ENCODE results near the gene AK1.

Gene AK1

DNA sequence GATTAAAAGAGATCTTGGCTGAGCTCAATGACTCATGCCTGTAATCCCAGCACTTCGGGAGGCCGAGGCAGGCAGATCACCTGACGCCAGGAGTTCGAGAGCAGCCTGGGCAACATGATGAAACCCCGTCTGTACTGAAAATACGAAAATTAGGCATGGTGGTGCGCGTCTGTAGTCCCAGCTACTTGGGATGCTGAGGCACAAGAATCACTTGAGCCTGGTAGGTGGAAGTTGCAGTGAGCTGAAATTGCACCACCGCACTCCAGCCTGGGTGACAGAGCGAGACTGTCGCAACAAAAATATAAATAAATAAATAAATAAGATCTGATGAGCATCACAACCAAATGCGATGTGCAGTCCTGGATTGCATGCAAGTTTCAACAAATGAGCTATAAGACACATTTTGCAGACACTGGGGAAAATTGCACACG, 14.3 kb downstream of the AK1 start:
- H3K4me3 ChIP-seq (ENCODE audit: low read depth, low read length): no peak overlapping the region
- TF ChIP-seq, protein P1, sequence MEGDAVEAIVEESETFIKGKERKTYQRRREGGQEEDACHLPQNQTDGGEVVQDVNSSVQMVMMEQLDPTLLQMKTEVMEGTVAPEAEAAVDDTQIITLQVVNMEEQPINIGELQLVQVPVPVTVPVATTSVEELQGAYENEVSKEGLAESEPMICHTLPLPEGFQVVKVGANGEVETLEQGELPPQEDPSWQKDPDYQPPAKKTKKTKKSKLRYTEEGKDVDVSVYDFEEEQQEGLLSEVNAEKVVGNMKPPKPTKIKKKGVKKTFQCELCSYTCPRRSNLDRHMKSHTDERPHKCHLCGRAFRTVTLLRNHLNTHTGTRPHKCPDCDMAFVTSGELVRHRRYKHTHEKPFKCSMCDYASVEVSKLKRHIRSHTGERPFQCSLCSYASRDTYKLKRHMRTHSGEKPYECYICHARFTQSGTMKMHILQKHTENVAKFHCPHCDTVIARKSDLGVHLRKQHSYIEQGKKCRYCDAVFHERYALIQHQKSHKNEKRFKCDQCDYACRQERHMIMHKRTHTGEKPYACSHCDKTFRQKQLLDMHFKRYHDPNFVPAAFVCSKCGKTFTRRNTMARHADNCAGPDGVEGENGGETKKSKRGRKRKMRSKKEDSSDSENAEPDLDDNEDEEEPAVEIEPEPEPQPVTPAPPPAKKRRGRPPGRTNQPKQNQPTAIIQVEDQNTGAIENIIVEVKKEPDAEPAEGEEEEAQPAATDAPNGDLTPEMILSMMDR (IDR thresholded peaks at IDR 0.05; ENCODE audit: low read depth, low read length): no peak

DNA sequence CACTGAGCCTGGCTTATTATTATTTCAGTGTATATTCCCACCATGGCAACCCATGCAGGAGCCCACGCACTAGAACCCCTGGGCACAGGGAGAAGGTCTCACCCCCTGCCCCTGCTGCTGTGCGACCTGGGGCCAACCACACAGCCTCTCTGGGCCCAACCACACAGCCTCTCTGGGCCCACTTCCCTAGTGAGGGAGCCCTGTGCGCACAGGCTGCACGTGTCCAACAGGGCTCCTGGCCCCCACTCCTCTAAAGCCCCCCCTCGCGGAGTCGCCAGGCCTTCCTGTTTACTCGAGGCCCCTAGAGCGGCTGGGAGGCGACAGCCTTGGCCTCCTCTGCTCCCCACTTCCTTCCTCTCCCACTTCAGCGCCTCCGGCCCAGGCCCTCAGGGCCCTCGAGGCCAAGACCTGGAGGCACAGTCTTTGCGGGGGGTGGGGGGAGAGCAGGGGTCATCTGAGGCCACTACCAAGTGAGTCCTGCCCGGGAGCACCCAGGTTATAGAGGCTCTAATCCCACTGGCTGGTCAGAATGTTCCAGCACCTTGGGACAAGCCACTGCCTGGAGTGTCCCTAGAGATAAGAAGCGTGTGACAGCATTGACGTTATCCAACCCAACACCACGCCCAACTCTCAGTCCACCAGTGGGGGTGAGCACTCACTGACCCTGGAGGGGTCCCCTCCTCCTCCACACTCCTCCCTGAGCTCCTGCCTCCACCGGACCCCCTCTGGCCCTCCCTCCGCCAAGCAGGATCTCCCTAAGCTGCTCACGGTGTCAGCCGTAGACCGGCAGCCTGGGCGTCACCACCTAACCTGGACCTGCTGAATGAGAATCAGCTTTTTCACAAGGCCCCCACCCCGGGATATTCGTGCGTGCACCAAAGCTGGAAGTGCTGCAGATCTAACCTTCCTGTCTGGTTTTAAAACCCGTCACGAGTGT, 15.1 kb downstream of the AK1 start:
- TF ChIP-seq, protein P1 (IDR thresholded peaks at IDR 0.05; ENCODE audit: low read depth, low read length): no peak
- H3K4me3 ChIP-seq (ENCODE audit: low read depth, low read length): no peak overlapping the region

DNA sequence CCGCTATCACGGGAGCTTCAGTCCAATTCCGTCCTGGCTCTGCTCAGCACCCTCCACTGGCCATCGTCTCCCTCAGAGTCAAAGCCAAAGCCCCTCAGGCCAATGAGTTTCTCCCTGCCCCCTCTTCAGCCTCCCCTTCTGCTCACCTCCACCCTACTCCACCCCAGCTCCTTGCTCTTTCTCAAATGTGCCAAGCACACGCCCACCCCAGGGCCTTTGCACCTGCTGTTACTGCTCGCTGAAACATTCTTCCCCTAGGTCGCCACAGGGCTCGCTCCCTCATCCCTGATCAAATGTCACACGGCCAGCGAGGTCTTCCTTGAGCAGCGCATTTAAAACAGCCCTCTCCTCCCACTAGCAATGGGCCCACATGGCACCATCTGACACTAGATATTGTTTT, 16.7 kb downstream of the AK1 start:
- TF ChIP-seq, protein P1 (IDR thresholded peaks at IDR 0.05; ENCODE audit: low read depth, low read length): no peak

DNA sequence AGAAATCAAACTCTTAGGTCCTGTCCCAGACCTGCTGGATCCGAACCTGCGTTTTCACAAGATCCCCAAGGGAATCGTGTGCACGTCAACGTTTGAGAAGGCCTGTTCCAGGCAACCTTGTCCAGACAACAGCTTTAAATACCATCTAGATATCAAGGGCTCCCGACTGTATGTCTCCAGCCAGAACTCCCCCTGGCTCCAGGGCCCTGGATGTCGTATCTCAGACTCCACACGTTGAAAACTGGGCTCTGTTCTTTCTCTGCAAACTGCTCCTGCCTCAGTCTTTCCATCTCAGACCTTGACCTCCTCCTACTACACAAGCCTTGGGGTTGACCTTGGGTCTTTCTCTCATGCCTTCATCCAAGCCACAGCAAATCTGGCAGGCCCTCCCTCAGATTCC, 17.2 kb downstream of the AK1 start:
- TF ChIP-seq, protein P1 (IDR thresholded peaks at IDR 0.05; ENCODE audit: low read depth, low read length): no peak
- no peak overlapping the region for H3K4me3 ChIP-seq (ENCODE audit: low read depth, low read length)

More for the DNA sequence above, 16.7 kb downstream of the AK1 start:
- H3K4me3 ChIP-seq (ENCODE audit: low read depth, low read length): no peak overlapping the region

DNA sequence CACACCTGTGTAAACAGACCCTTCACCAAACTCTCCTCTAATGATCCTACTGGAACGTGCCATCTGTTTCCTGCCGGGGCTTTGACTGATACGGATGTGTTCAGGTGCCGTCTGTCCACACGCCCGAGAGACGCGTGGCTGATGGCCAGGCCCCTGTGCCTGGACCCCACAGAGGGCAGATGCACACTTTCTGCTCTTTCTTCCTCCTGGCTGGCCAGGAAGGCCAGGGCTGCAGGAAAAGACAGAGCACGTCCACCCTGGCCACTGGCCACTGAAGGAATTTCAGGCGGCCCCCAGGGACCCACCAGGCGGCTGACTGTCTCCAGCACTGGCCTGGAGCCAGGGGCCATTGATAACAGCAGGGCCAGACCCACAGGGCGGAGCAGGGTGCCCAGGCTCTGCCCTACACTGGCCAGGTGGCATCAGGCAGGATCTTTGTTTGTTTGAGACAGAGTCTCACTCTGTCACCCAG, 19.4 kb downstream of the AK1 start:
- TF ChIP-seq, protein P1 (IDR thresholded peaks at IDR 0.05; ENCODE audit: low read depth, low read length): no peak

DNA sequence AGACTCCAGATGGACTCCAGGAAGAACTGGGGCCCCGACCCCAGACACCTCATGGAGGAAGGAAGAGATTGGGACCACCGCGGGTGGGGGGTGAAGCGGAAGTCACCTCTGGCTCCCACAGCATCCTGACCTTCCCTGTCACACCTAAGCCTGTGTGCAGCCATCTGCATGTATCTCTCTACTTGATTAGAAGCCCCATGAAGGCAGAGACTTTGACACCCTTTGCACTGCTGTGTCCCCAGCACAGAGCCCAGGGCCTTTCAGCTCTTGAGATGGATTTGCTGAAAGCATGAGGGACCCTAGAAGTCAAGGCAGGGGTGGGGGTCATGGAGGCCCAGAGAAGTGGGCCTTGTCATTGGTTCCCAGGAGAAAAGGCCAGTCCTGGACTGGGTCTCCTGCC, 20.2 kb downstream of the AK1 start:
- TF ChIP-seq, protein P1 (IDR thresholded peaks at IDR 0.05; ENCODE audit: low read depth, low read length): no peak

More for the DNA sequence above, 19.4 kb downstream of the AK1 start:
- H3K4me3 ChIP-seq (ENCODE audit: low read depth, low read length): no peak overlapping the region

DNA sequence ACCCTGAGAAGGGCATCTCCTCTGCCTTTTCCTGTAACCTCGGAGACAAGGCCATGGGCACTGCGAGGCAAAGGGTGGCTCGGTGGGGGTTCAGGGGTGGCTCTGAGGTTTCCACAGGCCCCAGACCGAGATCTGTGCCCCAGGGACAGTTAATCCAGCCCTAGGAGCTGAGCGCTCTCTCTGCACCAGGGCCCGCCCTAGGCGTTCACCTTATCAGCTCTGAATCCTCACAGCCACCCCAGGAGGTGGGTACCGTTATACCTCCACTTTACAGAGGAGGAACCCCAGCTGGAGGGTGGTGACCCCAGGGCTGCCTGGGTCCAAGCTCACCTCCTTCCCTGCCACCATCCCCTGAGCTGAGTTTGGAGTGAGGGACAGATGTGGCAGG, 20.8 kb downstream of the AK1 start:
- H3K4me3 ChIP-seq (ENCODE audit: low read depth, low read length): no peak overlapping the region
- TF ChIP-seq, protein P1 (IDR thresholded peaks at IDR 0.05; ENCODE audit: low read depth, low read length): no peak

More for the DNA sequence above, 20.2 kb downstream of the AK1 start:
- H3K4me3 ChIP-seq (ENCODE audit: low read depth, low read length): no peak overlapping the region

All from WI38 (cell line).